Hepatocyte (in vitro differentiated cells): Measurements from ENCODE around the gene C16orf89.

Experiments used
- CTCF ChIP-seq: fragments of 200-600 bp; sonication (generic); IDR thresholded peaks from 2 replicates; pipeline ENCODE4 v1.5.1; 2016; ENCODE audit warnings: antibody characterized with exemption, mild to moderate bottlenecking; ENCODE audit not compliant: poor library complexity
- EZH2 ChIP-seq: fragments of 200-600 bp; sonication (generic); IDR thresholded peaks from 2 replicates; pipeline ENCODE4 v1.6.1; 2016; ENCODE audit warnings: antibody characterized with exemption, mild to moderate bottlenecking, borderline replicate concordance
- EZH2phosphoT487 ChIP-seq: fragments of 200-600 bp; sonication (generic); IDR thresholded peaks from one replicate; pipeline ENCODE4 v1.6.1; 2018; ENCODE audit warnings: antibody characterized with exemption, mild to moderate bottlenecking, low read depth, moderate library complexity; ENCODE audit not compliant: unreplicated experiment, severe bottlenecking

DNA sequence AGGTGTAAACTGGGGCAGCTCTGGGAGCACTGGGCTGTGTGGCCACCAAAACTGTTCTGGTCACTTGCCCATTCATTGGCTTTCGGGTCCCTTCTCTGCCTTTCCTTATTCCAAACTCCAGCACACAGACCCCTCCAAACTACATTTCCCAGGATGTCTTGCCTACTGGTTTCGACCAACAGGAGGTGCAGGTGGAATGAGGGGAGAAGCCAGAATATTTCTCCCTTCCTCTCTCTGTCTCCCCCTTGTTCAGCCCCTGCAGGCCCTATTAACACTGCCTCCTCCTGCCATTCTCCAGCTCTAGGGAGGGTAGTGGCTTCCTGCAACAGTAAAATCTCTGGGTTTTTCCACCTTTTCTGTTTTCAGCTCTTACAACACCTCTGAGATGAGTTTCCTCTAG is 18.8 kb downstream of the C16orf89 start:
- no peak for TF ChIP-seq CTCF
- TF ChIP-seq EZH2 = no peak
- no peak for TF ChIP-seq EZH2phosphoT487
